Measurements from ENCODE around the gene GEMIN2.

DNA sequence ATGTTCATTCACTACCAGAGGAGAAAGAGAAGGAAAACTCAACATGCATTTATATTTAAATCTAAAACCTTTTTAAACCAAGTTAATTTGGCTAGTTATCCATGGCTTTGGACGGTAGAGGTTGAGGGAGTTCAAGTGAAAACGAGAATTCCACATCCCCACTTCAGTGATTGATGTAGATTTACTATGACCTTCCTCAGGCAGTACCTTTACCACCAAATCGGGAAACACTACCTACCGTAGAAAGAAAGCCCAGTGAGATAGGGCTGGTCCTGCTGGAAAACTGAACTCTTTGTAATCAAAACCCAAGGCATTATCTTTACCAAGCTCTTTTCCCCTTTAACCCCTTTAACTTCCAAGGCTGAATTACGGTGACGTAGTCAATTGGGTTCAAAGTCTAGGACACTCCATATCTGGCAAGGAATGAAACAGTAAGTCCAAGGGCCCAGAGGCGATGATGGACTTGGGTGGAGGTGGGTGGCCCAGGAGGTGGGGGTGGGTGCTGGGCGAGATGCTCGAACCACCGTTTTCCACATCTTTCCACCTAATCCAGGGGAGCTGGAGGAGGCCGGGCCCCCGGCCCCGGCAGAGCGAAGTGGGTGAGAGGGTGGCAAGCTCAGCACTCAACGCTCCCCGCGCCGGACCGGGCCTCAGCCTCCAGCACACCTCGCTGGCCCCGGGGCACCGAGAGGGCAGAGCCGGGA, 11.7 kb upstream of the GEMIN2 start:
- TF ChIP-seq CTBP1 (IDR thresholded peaks at IDR 0.05; ENCODE audit: borderline replicate concordance) (no peak), TARDBP (IDR thresholded peaks at IDR 0.05) (no peak), BHLHE40 (IDR thresholded peaks at IDR 0.05; ENCODE audit: borderline replicate concordance) (no peak), FOXM1 (IDR thresholded peaks at IDR 0.05; ENCODE audit: borderline replicate concordance) (no peak), NFRKB (IDR thresholded peaks at IDR 0.05) (no peak), HDGF (IDR thresholded peaks at IDR 0.05; ENCODE audit: borderline replicate concordance) (no peak)
